HepG2 (cell line): ENCODE results near the gene TRUB1. TPM values are rescaled to one million over a fixed set of nuclear protein-coding genes. Genes with fewer than 3 reads are reported as not detected.

Experiments
- ATAC-seq: fragments of 200-7000 bp; cut with Tn5 transposase; 3 replicates; pipeline ENCODE4 v1.9.1; 2020; ENCODE audit warnings: mild to moderate bottlenecking, moderate library complexity
- BruUV-seq: library from RNA; stranded (reverse); fragments of 400-500 nt; replicated peaks from 2 replicates; lab custom pipeline; 2021; lab: Mats Ljungman, UMichigan
- CTCF ChIA-PET: fragments of 300-600 bp; formaldehyde crosslinking; extraction: SDS; loops from one replicate; lab custom pipeline; 2021; ENCODE audit warnings: low total read pairs, inconsistent platforms, low intra/inter-chr PET ratio; lab: Yijun Ruan, JAX
- POLR2A ChIA-PET: fragments of 350-600 bp; sonication (Branson Sonifier 250); formaldehyde crosslinking; loops from one replicate; lab custom pipeline; 2020; ENCODE audit warnings: antibody characterized with exemption, inconsistent platforms; lab: Yijun Ruan, JAX
- DNase-seq: peaks from one replicate; pipeline ENCODE4 v3.0.0-alpha.2; 2015; ENCODE audit warnings: low spot score
- FAIRE-seq: peaks from 3 replicates; lab custom pipeline; 2011; peaks lifted over from hg19 to GRCh38; lab: Jason Lieb, UNC
- H2AFZ ChIP-seq: one replicate; pipeline ENCODE4 v1.6.1; 2011; ENCODE audit warnings: low read length, inconsistent platforms
- H3K27ac ChIP-seq: fragments of 300-600 bp; 3 replicates; pipeline ENCODE4 v1.8.0; 2011; ENCODE audit warnings: mixed run types, mild to moderate bottlenecking, mixed read lengths, low read length, inconsistent platforms; ENCODE audit not compliant: insufficient read depth; ENCODE audit errors: extremely low read length
- H3K27me3 ChIP-seq, 2 experiments: fragments of 200-600 bp in 1 of 2; 2 replicates in 1 of 2; 3 replicates in 1 of 2; pipeline versions ENCODE4 v1.6.0 to v1.8.0; 2011; ENCODE audit warnings: low read length in 2 of 2, mild to moderate bottlenecking in 2 of 2, moderate library complexity in 2 of 2, inconsistent platforms in 1 of 2; ENCODE audit not compliant: insufficient read depth in 2 of 2, control insufficient read depth in 1 of 2
- H3K36me3 ChIP-seq, 2 experiments: fragments of 200-600 bp in 1 of 2; replicated peaks in 1 of 2; 2 replicates in 1 of 2; 3 replicates in 1 of 2; pipeline versions ENCODE4 v1.5.1 to v1.8.0; 2011; ENCODE audit warnings: low read length in 2 of 2, inconsistent platforms in 1 of 2; ENCODE audit not compliant: insufficient read depth in 2 of 2, control insufficient read depth in 1 of 2
- H3K4me1 ChIP-seq: 2 replicates; pipeline ENCODE4 v1.5.1; 2012; ENCODE audit warnings: low read length, inconsistent platforms; ENCODE audit not compliant: insufficient read depth
- H3K4me2 ChIP-seq: 2 replicates; pipeline ENCODE4 v1.6.0; 2011; ENCODE audit warnings: low read depth, low read length, inconsistent platforms
- H3K4me3 ChIP-seq, 3 experiments: fragments of 200-600 bp in 1 of 3; sonication (generic), shearing (Covaris generic) in 1 of 3; replicated peaks in 1 of 3; 2 replicates each; pipeline ENCODE4 v1.5.1; 2011 to 2016; ENCODE audit warnings: low read length in 3 of 3, inconsistent platforms in 2 of 3, low read depth in 2 of 3, mild to moderate bottlenecking in 2 of 3, control low read depth in 1 of 3, mixed read lengths in 1 of 3; ENCODE audit not compliant: insufficient read depth in 1 of 3
- H3K79me2 ChIP-seq: one replicate; pipeline ENCODE4 v1.6.1; 2011; ENCODE audit warnings: low read length, inconsistent platforms; ENCODE audit not compliant: insufficient read depth
- H3K9ac ChIP-seq: 2 replicates; pipeline ENCODE4 v1.6.0; 2011; ENCODE audit warnings: mild to moderate bottlenecking, low read depth, low read length, inconsistent platforms; ENCODE audit not compliant: insufficient read depth
- H3K9me3 ChIP-seq: 2 replicates; pipeline ENCODE4 v1.5.1; 2012; ENCODE audit warnings: mild to moderate bottlenecking, low read length
- H4K20me1 ChIP-seq: 2 replicates; pipeline ENCODE4 v1.6.0; 2011; ENCODE audit warnings: inconsistent platforms, mild to moderate bottlenecking, low read length, moderate library complexity; ENCODE audit not compliant: insufficient read depth
- HMG20B ChIP-seq: conservative IDR thresholded peaks from 2 replicates; pipeline ENCODE4 v1.6.1; 2016; ENCODE audit warnings: missing genetic modification reagents, missing compliant biosample characterization
- NFATC3 ChIP-seq: sonication (generic); formaldehyde crosslinking; IDR thresholded peaks from 2 replicates; pipeline ENCODE4 v1.5.1; 2020; ENCODE audit warnings: mild to moderate bottlenecking, missing genetic modification reagents
- WGBS: methylation state at CpG from one replicate; pipeline ENCODE4 v1.1.6; 2017; ENCODE audit warnings: low lambda C conversion rate; 5-methylcytosine and 5-hydroxymethylcytosine counted together
- in situ Hi-C: cut with HindIII; loops from 2 replicates; pipeline ENCODE4 v1.10.0; 2017; ENCODE audit warnings: low pct_unique_long_range_greater_than_20kb; ENCODE audit not compliant: extremely low pct_ligation_motif_present
- intact Hi-C: fragments of 100-400 bp; cut with micrococcal nuclease; formaldehyde crosslinking; loops from one replicate; pipeline ENCODE4 v1.10.0; 2022; ENCODE audit not compliant: unreplicated experiment
- polyA plus RNA-seq, 8 experiments: library from polyadenylated mRNA; depleted of rRNA in 3 of 8; stranded (reverse) in 7 of 8; unstranded in 1 of 8; fragments of >200 nt; fragmentation: Illumina TruSeq in 4 of 8; extraction: Trizol in 4 of 8; gene quantifications; 2 replicates each; pipeline versions ENCODE4 v1.2.1 to v1.2.3, GENCODE V29; 2011 to 2016; ENCODE audit warnings: low read depth in 4 of 8, missing spikeins in 1 of 8, mixed read lengths in 1 of 8; ENCODE audit not compliant: insufficient read depth in 1 of 8
- total RNA-seq, 5 experiments: library from RNA; depleted of rRNA; stranded (reverse); fragments of >200 nt; fragmentation: Illumina TruSeq; extraction: Trizol; gene quantifications; 2 replicates each; pipeline ENCODE4 v1.2.3, GENCODE V29; 2016; ENCODE audit warnings: low read depth in 1 of 5
- TF ChIP-seq, protein P1 (sequence below): sonication (generic); formaldehyde crosslinking; conservative IDR thresholded peaks from 2 replicates; pipeline ENCODE4 v1.4.0; 2020; ENCODE audit warnings: missing genetic modification reagents

Gene TRUB1
- total and polyA plus RNA-seq, 2 of the 13 experiments (the other 11 are each of a cell fraction or from before 2014, with no cell fraction given), result 10.6 to 38.9 TPM

DNA sequence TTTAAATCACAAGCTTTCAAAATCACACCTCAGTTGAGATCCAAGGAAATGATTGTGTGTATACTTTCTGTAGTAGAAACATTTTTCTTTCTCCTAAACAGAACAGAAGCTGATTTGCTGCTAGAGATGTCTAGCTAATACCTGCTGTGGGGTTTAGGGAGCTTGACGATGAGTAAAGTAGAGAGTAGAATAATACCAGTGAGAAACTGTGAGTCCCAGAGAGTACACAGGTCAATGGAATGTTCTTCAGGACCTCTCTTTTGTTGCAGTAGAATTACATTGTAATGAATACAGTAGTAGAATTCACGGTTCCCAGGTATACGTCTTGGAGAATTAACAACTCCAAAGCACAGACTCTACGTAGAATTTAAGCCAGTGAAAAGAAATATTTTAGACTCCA is 18.0 kb downstream of the TRUB1 start:
- 94% methylated on average over 4 of the region's 4 CpGs for WGBS
- Histone ChIP-seq H3K4me3 (no peak overlapping the region), H3K4me1 (no peaks in the 10 kb centered on the region), H3K9me3 (no peaks in the 10 kb centered on the region), H3K36me3 (peaks cover 4 to 22% of the 10 kb centered on the region in 2 experiments), H3K9ac (no peak overlapping the region), H3K79me2 (peaks cover 11% of the 10 kb centered on the region), H3K27me3 (no peaks in the 10 kb centered on the region), H3K27ac (no peak overlapping the region), H2AFZ (no peak overlapping the region), H4K20me1 (no peaks in the 10 kb centered on the region; the same call in 1 of the 2 replicates), H3K4me2 (no peak overlapping the region)
- ChIA-PET POLR2A (no interaction called here), CTCF (no interaction called here)
- intact Hi-C loops (no loop called here), in situ Hi-C loops (no loop called here)
- no peak for TF ChIP-seq HMG20B (CRISPR knock-in tag)
- TF ChIP-seq, protein P1, sequence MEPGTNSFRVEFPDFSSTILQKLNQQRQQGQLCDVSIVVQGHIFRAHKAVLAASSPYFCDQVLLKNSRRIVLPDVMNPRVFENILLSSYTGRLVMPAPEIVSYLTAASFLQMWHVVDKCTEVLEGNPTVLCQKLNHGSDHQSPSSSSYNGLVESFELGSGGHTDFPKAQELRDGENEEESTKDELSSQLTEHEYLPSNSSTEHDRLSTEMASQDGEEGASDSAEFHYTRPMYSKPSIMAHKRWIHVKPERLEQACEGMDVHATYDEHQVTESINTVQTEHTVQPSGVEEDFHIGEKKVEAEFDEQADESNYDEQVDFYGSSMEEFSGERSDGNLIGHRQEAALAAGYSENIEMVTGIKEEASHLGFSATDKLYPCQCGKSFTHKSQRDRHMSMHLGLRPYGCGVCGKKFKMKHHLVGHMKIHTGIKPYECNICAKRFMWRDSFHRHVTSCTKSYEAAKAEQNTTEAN (CRISPR knock-in tag), result no peak
- BruUV-seq, result no TSS peak
- FAIRE-seq, result no peak
- no peak for ATAC-seq
- DNase-seq, result no peak

DNA sequence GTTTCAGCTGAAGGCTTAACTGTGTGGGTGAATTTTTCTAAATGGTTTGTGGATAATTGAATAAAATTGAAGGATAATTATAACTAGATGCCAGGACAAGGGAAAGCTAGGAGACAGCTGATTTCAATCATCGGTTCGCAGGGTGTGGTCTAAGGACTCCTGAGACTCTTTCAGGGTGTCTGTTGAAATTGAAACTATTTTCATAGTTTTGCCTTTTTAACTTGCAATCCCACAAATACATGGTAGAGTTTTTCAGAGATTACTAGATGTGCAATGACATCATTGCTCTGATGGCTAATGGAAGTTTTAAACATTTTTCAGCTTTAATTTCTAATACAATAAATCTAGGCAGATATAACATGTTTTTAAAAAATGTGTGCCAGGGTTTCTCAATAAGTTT is 18.5 kb downstream of the TRUB1 start:
- Histone ChIP-seq H3K27ac (no peak overlapping the region), H4K20me1 (no peaks in the 10 kb centered on the region; the same call in 1 of the 2 replicates), H3K79me2 (peaks cover 10% of the 10 kb centered on the region), H3K36me3 (peaks cover 4 to 22% of the 10 kb centered on the region in 2 experiments), H3K9ac (no peak overlapping the region), H3K4me2 (no peak overlapping the region), H3K27me3 (no peaks in the 10 kb centered on the region), H3K4me1 (no peaks in the 10 kb centered on the region), H3K9me3 (no peaks in the 10 kb centered on the region), H3K4me3 (no peak overlapping the region), H2AFZ (no peak overlapping the region)
- TF ChIP-seq NFATC3 (CRISPR knock-in tag), result no peak
- 89% methylated on average over 2 of the region's 2 CpGs for WGBS
- no TSS peak for BruUV-seq
- CTCF ChIA-PET, result no interaction called here
- DNase-seq (no peak), FAIRE-seq (no peak), ATAC-seq (no peak)
- in situ Hi-C loops, result no loop called here
- POLR2A ChIA-PET, result no interaction called here
- intact Hi-C loops, result no loop called here
